GM23248 (cell line): ENCODE measurements around the gene PEAK1. TPM values are rescaled to one million over a fixed set of nuclear protein-coding genes. Genes with fewer than 3 reads are reported as not detected.

ENCODE experiments used
- DNase-seq: peaks from one replicate; pipeline ENCODE4 v3.0.0-alpha.2; 2015
- H2AFZ ChIP-seq: fragments of 200-600 bp; sonication (generic); 2 replicates; pipeline ENCODE4 v1.6.1; 2016; ENCODE audit warnings: antibody characterized with exemption
- H3F3A ChIP-seq: fragments of 200-600 bp; sonication (generic); 2 replicates; pipeline ENCODE4 v1.6.1; 2016; ENCODE audit warnings: mild to moderate bottlenecking, antibody characterized with exemption, mixed run types; ENCODE audit not compliant: insufficient read depth
- H3K27ac ChIP-seq: fragments of 200-600 bp; sonication (generic); 2 replicates; pipeline ENCODE4 v1.5.1; 2016; ENCODE audit warnings: mild to moderate bottlenecking
- H3K27me3 ChIP-seq: fragments of 200-600 bp; sonication (generic); replicated peaks from 2 replicates; pipeline ENCODE4 v1.6.1; 2016; ENCODE audit warnings: mild to moderate bottlenecking; ENCODE audit not compliant: insufficient read depth
- H3K36me3 ChIP-seq: fragments of 200-600 bp; sonication (generic); 2 replicates; pipeline ENCODE4 v1.6.1; 2016; ENCODE audit warnings: low read depth, mild to moderate bottlenecking
- H3K4me1 ChIP-seq: fragments of 200-600 bp; sonication (generic); 2 replicates; pipeline ENCODE4 v1.6.1; 2016; ENCODE audit warnings: mild to moderate bottlenecking; ENCODE audit not compliant: insufficient read depth
- H3K4me2 ChIP-seq: fragments of 200-600 bp; sonication (generic); one replicate; pipeline ENCODE4 v1.6.1; 2016; ENCODE audit warnings: mild to moderate bottlenecking; ENCODE audit not compliant: unreplicated experiment
- H3K4me3 ChIP-seq: fragments of 200-600 bp; sonication (generic); 2 replicates; pipeline ENCODE4 v1.5.1; 2016; ENCODE audit warnings: mild to moderate bottlenecking
- H3K79me2 ChIP-seq: fragments of 200-600 bp; sonication (generic); 2 replicates; pipeline ENCODE4 v1.6.1; 2016; ENCODE audit warnings: mild to moderate bottlenecking; ENCODE audit not compliant: insufficient read depth
- H3K9ac ChIP-seq: fragments of 200-600 bp; sonication (generic); 2 replicates; pipeline ENCODE4 v1.6.1; 2016; ENCODE audit warnings: mild to moderate bottlenecking
- H3K9me2 ChIP-seq: fragments of 200-600 bp; sonication (generic); 2 replicates; pipeline ENCODE4 v1.6.1; 2016; ENCODE audit warnings: mixed run types, mild to moderate bottlenecking, moderate library complexity; ENCODE audit not compliant: insufficient read depth
- H3K9me3 ChIP-seq: fragments of 200-600 bp; sonication (generic); one replicate; pipeline ENCODE4 v1.6.1; 2017; ENCODE audit warnings: low read depth
- H4K20me1 ChIP-seq: fragments of 200-600 bp; sonication (generic); 2 replicates; pipeline ENCODE4 v1.6.0; 2016; ENCODE audit not compliant: insufficient read depth
- EZH2 ChIP-seq: fragments of 200-600 bp; sonication (generic); IDR thresholded peaks from 2 replicates; pipeline ENCODE4 v1.6.1; 2018; ENCODE audit warnings: antibody characterized with exemption, mild to moderate bottlenecking; ENCODE audit not compliant: insufficient read depth, poor library complexity, severe bottlenecking
- EZH2phosphoT487 ChIP-seq: fragments of 200-600 bp; sonication (generic); IDR thresholded peaks from 2 replicates; pipeline ENCODE4 v1.6.1; 2018; ENCODE audit warnings: antibody characterized with exemption, moderate library complexity, mild to moderate bottlenecking, low read depth; ENCODE audit not compliant: insufficient read depth
- WGBS, 2 experiments: methylation state at CpG; one replicate each; pipeline ENCODE4 v1.1.6; 2015 to 2017; ENCODE audit warnings: low lambda C conversion rate in 2 of 2, low coverage in 1 of 2; ENCODE audit errors: missing lambda C conversion rate in 2 of 2; 5-methylcytosine and 5-hydroxymethylcytosine counted together
- in situ Hi-C: fragments of 300-500 bp; cut with MboI; formaldehyde crosslinking; loops from 2 replicates; pipeline ENCODE4 v1.15.0; 2020
- polyA plus RNA-seq: library from polyadenylated mRNA; unstranded; fragments of >200 nt; fragmentation: Nextera tagmentation; extraction: Ambion mirVana; gene quantifications from 2 replicates; pipeline ENCODE4 v1.2.1, GENCODE V29; 2016
- total RNA-seq: library from RNA; depleted of rRNA; stranded (reverse); fragments of >200 nt; shearing (Covaris generic); gene quantifications from 2 replicates; pipeline ENCODE4 v1.2.3, GENCODE V29; 2014

Gene PEAK1
- total and polyA plus RNA-seq, 2 experiments from 2014 or later: 22.4 to 74.5 TPM

- Histone ChIP-seq H3K9me3 (no peaks in the 10 kb centered on the region), H3K9me2 (no peaks in the 10 kb centered on the region), H2AFZ (no peak overlapping the region), H4K20me1 (no peaks in the 10 kb centered on the region), H3K4me1 (no peaks in the 10 kb centered on the region), H3K36me3 (peaks cover 23% of the 10 kb centered on the region), H3K79me2 (peaks cover 16% of the 10 kb centered on the region; the same call in 1 of the 2 replicates), H3K27ac (no peak overlapping the region), H3K4me2 (no peak overlapping the region), H3K9ac (no peak overlapping the region), H3K27me3 (no peaks in the 10 kb centered on the region), H3F3A (0 out of 2 replicates have a peak, but pooled peaks cover 5% of the 10 kb centered on the region), H3K4me3 (no peak overlapping the region)
- no peak for DNase-seq
- TF ChIP-seq EZH2 (no peak), EZH2phosphoT487 (no peak)
- in situ Hi-C loops: no loop called here
These were observed 223.5 kb downstream of the PEAK1 start for GRCh38 chr15:77196381-77196780.

DNA sequence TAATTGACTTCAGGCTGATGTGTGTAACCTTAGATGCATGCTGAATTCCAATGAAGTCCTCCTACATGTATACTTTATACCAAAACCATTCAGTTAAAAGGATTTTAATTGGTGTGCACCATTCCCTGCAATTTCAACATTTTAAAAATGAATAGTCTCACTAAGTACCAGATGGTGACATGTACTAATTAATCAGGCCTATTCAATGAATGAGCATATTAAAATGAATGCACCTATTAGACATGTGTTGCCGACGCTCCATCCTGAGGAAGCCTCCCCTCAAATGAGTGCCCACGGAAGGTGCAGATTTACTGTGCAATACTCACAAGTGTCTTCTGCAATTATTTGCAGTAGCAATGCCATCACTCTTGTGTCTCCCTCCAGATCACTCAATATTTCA is 224.3 kb downstream of the PEAK1 start:
- Histone ChIP-seq H3K4me1 (no peaks in the 10 kb centered on the region), H3K27ac (no peak overlapping the region), H4K20me1 (no peaks in the 10 kb centered on the region), H3K79me2 (peaks cover 16% of the 10 kb centered on the region; the same call in 1 of the 2 replicates), H3K4me2 (no peak overlapping the region), H3K27me3 (no peaks in the 10 kb centered on the region), H3K4me3 (no peak overlapping the region), H3K9me2 (no peaks in the 10 kb centered on the region), H3K9ac (no peak overlapping the region), H3K36me3 (peaks cover 23% of the 10 kb centered on the region), H3K9me3 (no peaks in the 10 kb centered on the region), H3F3A (0 out of 2 replicates have a peak, but pooled peaks cover 5% of the 10 kb centered on the region), H2AFZ (no peak overlapping the region)
- in situ Hi-C loops: no loop called here
- TF ChIP-seq EZH2 (no peak), EZH2phosphoT487 (no peak)
- DNase-seq: no peak
- WGBS, 2 experiments: 90 to 95% methylated on average over 3 of the region's 3 CpGs

- Histone ChIP-seq H2AFZ (no peak overlapping the region), H3F3A (peaks cover 8% of the 10 kb centered on the region), H3K4me3 (no peak overlapping the region), H3K4me2 (no peak overlapping the region), H3K36me3 (peaks cover 3% of the 10 kb centered on the region), H3K79me2 (peaks cover 15% of the 10 kb centered on the region), H3K4me1 (peaks cover 12% of the 10 kb centered on the region), H3K9me3 (no peaks in the 10 kb centered on the region), H3K9me2 (no peaks in the 10 kb centered on the region), H3K27me3 (no peaks in the 10 kb centered on the region), H3K9ac (no peak overlapping the region), H4K20me1 (no peaks in the 10 kb centered on the region), H3K27ac (no peak overlapping the region)
- in situ Hi-C loops: no loop called here
- 96 to 98% methylated on average over 4 of the region's 4 CpGs for WGBS, 2 experiments
- TF ChIP-seq EZH2phosphoT487: no peak
- TF ChIP-seq EZH2: no peak
- DNase-seq: no peak
These were observed 227.5 kb downstream of the PEAK1 start for GRCh38 chr15:77192451-77192850.

- Histone ChIP-seq H3K27me3 (no peaks in the 10 kb centered on the region), H3F3A (peaks cover 15% of the 10 kb centered on the region), H2AFZ (no peak overlapping the region), H3K27ac (no peak overlapping the region), H3K79me2 (peaks cover 20% of the 10 kb centered on the region), H3K9me3 (no peaks in the 10 kb centered on the region), H4K20me1 (no peaks in the 10 kb centered on the region), H3K9ac (no peak overlapping the region), H3K4me2 (no peak overlapping the region), H3K9me2 (no peaks in the 10 kb centered on the region), H3K4me1 (peaks cover 20% of the 10 kb centered on the region), H3K4me3 (no peak overlapping the region), H3K36me3 (no peaks in the 10 kb centered on the region; the same call in 1 of the 2 replicates)
- no peak for DNase-seq
- in situ Hi-C loops: no loop called here
- 96 to 100% methylated on average over 2 of the region's 2 CpGs for WGBS, 2 experiments
- TF ChIP-seq EZH2phosphoT487 (no peak), EZH2 (no peak)
These were observed 228.6 kb downstream of the PEAK1 start for GRCh38 chr15:77191230-77191834.
